Stimulated activated CD8-positive, alpha-beta memory T cell treated with anti-CD3 and anti-CD28 coated beads, Interleukin-4, amount 100 ng/mL, for 24 hours (primary cell): ENCODE measurements around the gene GRK4.
A peak's percentile ranks its signal among the peaks of the same experiment; 100 is the strongest.

ENCODE experiments used
- DNase-seq: peaks from one replicate; pipeline ENCODE4 v3.0.0-alpha.2; 2020; ENCODE audit warnings: low read depth

GRK4 gene

DNA sequence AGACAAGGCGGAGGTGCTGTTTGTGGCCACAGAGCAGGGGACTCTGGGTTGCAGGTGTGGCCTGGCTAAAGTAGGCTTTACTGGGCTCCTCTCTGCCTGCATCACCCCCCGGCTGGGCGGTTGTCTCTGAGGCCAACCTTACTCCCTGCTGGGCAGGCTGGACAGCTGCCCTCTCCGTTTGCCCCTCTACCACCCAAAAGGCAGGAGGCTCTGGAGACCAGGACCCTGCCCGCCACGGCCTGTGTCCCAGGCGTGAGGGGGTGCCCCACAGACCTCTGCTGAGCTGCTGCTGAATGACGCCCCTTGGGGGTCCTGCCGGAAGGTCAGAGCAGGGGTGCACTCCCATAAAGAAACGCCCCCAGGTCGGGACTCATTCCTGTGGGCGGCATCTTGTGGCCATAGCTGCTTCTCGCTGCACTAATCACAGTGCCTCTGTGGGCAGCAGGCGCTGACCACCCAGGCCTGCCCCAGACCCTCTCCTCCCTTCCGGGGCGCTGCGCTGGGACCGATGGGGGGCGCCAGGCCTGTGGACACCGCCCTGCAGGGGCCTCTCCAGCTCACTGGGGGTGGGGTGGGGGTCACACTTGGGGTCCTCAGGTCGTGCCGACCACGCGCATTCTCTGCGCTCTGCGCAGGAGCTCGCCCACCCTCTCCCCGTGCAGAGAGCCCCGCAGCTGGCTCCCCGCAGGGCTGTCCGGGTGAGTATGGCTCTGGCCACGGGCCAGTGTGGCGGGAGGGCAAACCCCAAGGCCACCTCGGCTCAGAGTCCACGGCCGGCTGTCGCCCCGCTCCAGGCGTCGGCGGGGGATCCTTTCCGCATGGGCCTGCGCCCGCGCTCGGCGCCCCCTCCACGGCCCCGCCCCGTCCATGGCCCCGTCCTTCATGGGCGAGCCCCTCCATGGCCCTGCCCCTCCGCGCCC lies 110.0 kb downstream of the GRK4 start:
- no peak for DNase-seq

GRCh38 chr4:3074078-3074845 lies 110.9 kb downstream of the GRK4 start, which contains the start of the genes HTT and HTT-AS:
Gene HTT, plus strand, starts transcription at chr4:3074681. Its CDS starts 145 bp downstream, at chr4:3074826.
Gene HTT-AS, minus strand, starts transcription at chr4:3074538.
- DNase-seq, result peak; percentile 94

GRCh38 chr4:3074846-3075651 lies 111.7 kb downstream of the GRK4 start:
- DNase-seq, result peak; percentile 28

DNA sequence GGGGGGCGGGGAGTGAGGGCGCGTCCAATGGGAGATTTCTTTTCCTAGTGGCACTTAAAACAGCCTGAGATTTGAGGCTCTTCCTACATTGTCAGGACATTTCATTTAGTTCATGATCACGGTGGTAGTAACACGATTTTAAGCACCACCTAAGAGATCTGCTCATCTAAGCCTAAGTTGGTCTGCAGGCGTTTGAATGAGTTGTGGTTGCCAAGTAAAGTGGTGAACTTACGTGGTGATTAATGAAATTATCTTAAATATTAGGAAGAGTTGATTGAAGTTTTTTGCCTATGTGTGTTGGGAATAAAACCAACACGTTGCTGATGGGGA lies 112.2 kb downstream of the GRK4 start:
- no peak for DNase-seq

GRCh38 chr4:3077796-3078195 lies 114.4 kb downstream of the GRK4 start:
- DNase-seq, result no peak

GRCh38 chr4:3079694-3080123 lies 116.3 kb downstream of the GRK4 start:
- DNase-seq, result no peak

GRCh38 chr4:3082925-3083515 lies 119.6 kb downstream of the GRK4 start:
- no peak for DNase-seq

GRCh38 chr4:3083732-3084131 lies 120.4 kb downstream of the GRK4 start:
- no peak for DNase-seq

DNA sequence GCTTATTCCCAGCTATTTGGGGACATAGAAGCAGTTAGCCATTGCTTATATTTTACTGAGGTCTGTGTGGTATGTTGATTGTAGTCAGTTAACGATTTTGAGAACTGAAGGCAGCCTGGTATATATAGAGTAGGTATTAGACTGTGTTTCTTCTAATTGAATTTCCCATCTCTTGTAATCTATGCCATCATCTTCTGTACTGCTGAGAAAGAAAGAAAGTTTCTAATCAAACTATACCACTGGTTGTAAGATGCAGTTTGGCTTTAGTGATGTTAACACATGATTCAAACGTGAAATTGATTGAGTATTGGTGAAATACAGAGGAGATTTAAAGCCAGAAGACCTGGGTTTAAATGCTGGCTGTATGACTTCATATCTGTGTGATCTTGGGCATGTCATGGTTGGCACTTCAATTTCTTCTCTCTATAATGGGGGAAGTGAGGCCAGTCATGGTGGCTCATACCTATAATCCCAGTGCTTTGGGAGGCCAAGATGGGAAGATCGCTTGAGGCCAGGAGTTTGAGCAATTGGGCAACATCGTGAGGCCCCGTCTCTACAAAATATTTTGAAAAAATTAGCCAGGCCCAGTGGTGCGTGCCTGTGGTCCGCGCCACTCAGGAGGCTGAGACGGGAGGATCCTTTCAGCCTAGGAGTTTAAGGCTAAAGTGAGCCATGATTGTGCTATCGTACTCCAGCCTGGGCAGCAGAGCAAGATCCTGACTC lies 122.7 kb downstream of the GRK4 start:
- no peak for DNase-seq

GRCh38 chr4:3087115-3087797 lies 123.9 kb downstream of the GRK4 start:
- DNase-seq, result no peak
